Femur (tissue), 1 donor: Measurements from ENCODE around the gene TRIM38.

ENCODE experiments used
- DNase-seq: peaks from one replicate; pipeline ENCODE4 v3.0.0-alpha.2; 2017

TRIM38 gene

DNA sequence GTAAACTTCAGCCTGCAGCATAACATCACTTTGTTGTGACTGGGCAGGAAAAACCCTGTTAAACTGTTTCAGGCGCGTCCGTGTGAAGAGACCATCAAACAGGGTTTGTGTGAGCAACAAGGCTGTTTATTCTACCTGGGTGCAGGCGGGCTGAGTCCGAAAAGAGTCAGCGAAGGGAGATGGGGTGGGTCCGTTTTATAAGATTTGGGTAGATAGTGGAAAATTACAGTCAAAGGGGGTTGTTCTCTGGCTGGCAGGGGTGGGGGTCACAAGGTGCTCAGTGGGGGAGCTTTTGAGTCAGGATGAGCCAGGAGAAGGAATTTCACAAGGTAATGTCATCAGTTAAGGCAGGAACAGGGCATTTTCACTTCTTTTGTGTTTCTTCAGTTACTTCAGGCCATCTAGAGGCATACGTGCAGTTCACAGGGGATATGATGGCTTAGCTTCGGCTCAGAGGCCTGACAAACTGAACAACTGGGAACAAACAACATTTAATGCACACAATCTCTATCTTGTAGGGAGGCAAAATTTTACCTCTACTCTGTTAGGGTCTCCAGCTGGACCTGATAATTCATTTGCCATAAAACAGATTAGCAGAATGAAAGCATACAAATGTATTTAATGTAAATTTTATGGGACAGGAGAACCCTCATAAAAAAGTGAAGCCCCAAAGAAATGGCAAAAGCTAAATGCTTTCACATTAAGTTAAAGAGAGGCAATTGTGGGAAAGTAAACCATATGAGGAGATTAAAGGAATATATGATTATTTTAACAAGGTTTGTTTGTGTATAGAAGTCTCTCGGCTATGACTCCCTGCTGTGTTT lies 66.4 kb downstream of the TRIM38 start:
- no peak for DNase-seq

- DNase-seq = no peak
These were observed 66.9 kb downstream of the TRIM38 start for GRCh38 chr6:26029570-26029856.

DNA sequence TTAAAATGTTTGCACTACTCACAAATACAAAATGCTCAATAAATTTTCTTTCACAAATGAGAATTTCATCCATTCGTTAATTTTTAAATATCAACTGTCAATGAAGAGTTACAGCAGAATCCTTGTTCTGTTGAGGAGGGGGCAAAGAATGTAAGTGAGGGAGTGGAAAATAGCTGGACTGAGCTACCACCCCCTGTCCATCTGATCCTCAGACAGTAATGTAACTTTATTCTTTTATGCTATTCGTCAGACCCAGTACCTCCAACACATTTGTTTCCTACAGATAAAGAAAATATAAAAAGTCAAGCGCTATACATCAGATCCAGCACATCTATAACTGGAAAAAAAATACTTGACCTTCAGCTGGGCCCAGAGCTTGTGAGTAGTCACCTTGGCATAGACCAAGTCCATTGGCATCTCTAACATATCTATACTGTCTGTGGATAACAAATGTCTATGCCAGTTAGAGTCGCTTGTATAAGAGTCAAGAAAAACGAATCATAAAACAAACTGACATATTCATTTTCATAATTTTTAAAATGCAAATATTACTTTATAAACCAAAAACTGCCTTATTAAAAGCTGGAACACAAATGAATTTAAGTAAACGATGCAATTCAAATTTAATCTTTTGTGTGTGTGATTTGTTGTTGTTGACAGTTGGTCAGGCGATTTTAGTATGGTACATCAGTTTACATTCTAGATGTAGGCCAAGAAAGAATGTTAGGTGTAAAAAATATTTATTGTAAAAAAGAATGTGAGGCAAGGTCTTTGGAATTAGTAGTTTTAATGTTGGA lies 67.5 kb downstream of the TRIM38 start:
- DNase-seq = no peak

- DNase-seq = no peak
These were observed 68.1 kb downstream of the TRIM38 start for GRCh38 chr6:26030716-26031115.

GRCh38 chr6:26031151-26031594 lies 68.6 kb downstream of the TRIM38 start:
- no peak for DNase-seq

DNA sequence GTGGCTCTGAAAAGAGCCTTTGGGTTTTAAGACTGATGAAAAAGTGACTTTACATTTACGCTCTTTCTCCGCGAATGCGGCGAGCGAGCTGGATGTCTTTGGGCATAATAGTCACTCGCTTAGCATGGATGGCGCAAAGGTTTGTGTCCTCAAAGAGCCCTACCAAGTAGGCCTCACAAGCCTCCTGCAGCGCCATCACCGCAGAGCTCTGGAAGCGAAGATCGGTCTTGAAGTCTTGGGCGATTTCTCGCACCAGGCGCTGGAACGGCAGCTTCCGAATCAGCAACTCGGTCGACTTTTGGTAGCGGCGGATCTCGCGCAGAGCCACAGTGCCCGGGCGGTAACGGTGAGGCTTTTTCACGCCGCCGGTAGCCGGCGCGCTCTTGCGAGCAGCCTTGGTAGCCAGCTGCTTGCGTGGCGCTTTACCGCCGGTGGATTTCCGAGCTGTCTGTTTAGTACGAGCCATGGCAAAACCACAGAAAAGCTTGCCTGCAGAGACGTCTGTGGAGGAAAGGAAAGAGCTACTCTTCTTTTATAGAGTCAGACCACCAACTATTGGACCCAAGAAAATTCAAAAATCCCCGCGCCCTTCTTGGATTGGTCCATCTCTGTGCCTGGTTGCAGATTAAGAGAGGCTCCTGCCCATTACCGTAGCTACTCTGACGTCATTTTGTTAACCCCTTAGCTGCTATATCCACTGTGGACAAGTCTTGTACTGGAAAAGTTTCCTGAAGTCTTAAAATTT lies 69.2 kb downstream of the TRIM38 start:
- peak; percentile 96 for DNase-seq

DNA sequence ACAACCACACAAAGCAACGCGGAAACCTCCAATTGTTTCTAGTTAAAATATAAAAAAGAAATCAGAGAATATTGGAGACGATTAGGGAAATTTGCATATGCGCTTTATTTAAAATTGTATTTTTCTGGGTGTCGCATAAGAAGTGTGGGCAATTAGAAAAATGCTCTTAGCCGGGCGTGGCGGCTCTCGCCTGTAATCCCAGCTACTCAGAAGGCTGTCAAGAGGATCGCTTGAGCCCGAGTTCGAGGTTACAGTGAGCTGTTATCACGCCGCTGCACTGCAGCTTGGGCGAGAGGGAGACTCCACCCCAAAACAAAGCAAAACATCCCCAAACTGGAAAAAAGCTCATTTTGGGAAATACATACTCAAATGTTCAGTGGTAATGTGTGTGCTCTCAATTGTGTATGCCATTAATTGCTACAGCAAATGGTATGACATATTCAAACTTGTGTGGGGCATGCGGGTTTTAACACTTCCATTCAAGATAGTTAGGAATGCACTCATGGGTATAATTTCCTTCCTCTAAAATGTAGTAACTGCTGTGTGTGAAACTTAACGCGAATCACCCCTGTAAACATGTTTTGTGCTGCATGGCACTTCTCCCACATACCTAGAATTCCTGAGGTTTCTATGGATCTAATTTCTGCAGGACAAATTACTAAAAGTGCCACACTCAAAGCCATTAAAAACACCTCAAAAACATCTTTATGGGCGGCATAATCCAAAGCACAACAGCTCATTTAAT lies 69.9 kb downstream of the TRIM38 start:
- peak; percentile 62 for DNase-seq

- DNase-seq = peak; percentile 87
These were observed 70.7 kb downstream of the TRIM38 start for GRCh38 chr6:26033085-26033940.

DNA sequence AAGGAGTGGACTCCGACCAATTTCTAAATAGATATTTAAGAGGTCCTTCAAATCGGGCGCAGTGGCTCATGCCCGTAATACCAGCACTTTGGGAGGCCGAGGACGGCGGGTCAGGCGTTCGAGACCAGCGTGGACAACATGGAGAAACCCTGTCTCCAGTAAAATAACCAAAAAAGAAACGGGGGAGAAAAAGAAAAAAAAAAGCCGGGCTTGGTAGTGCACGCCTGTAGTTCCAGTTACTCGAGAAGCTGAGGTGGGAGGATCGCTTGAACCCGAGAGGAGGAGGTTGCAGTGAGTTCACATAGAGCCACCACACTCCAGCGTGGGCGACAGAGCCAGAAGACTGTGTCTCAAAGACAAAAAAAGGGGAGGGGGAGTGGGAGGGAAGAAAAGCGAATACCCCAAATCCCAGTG lies 71.3 kb downstream of the TRIM38 start:
- DNase-seq = no peak

- no peak for DNase-seq
These were observed 72.3 kb downstream of the TRIM38 start for GRCh38 chr6:26034905-26035304.
